MM.1S (cell line): ENCODE measurements around the gene ENTPD8.
"Not testable (repeated sequence)": the region's sequence is repeated elsewhere in the genome, so short reads cannot be mapped to it uniquely, and the experiment has no call there.

ENCODE experiments used
- DNase-seq: peaks from one replicate; pipeline ENCODE4 v3.0.0-alpha.2; 2015
- H2AFZ ChIP-seq: fragments of 300-600 bp; sonication (generic); 2 replicates; pipeline ENCODE4 v1.6.0; 2016; ENCODE audit warnings: antibody characterized with exemption, low read length
- H3F3A ChIP-seq: fragments of 300-600 bp; sonication (generic); 2 replicates; pipeline ENCODE4 v1.6.1; 2016; ENCODE audit warnings: mild to moderate bottlenecking, antibody characterized with exemption, low read length, moderate library complexity, mixed read lengths; ENCODE audit not compliant: insufficient read depth
- H3K27ac ChIP-seq: fragments of 300-600 bp; sonication (generic); 2 replicates; pipeline ENCODE4 v1.5.1; 2016; ENCODE audit warnings: mild to moderate bottlenecking, low read length
- H3K27me3 ChIP-seq: fragments of 300-600 bp; sonication (generic); replicated peaks from 2 replicates; pipeline ENCODE4 v1.6.0; 2016; ENCODE audit warnings: low read length; ENCODE audit not compliant: insufficient read depth
- H3K36me3 ChIP-seq: fragments of 300-600 bp; sonication (generic); replicated peaks from 2 replicates; pipeline ENCODE4 v1.6.1; 2016; ENCODE audit warnings: mild to moderate bottlenecking, low read length, mixed read lengths; ENCODE audit not compliant: insufficient read depth
- H3K4me1 ChIP-seq: fragments of 300-600 bp; sonication (generic); 2 replicates; pipeline ENCODE4 v1.6.1; 2016; ENCODE audit warnings: low read length, mixed read lengths
- H3K4me2 ChIP-seq: fragments of 300-600 bp; sonication (generic); 2 replicates; pipeline ENCODE4 v1.6.0; 2016; ENCODE audit warnings: low read depth, low read length
- H3K4me3 ChIP-seq: fragments of 300-600 bp; sonication (generic); 2 replicates; pipeline ENCODE4 v1.5.1; 2016; ENCODE audit warnings: low read length, mixed read lengths
- H3K79me2 ChIP-seq: fragments of 300-600 bp; sonication (generic); 2 replicates; pipeline ENCODE4 v1.6.1; 2016; ENCODE audit warnings: mixed run types, low read length, mixed read lengths
- H3K9ac ChIP-seq: fragments of 300-600 bp; sonication (generic); 2 replicates; pipeline ENCODE4 v1.6.1; 2016; ENCODE audit warnings: low read length, mixed read lengths
- H3K9me2 ChIP-seq: fragments of 300-600 bp; sonication (generic); replicated peaks from 2 replicates; pipeline ENCODE4 v1.6.1; 2016; ENCODE audit warnings: mild to moderate bottlenecking, low read length, mixed read lengths; ENCODE audit not compliant: insufficient read depth
- H3K9me3 ChIP-seq: fragments of 300-600 bp; sonication (generic); replicated peaks from 2 replicates; pipeline ENCODE4 v1.6.1; 2016; ENCODE audit warnings: mild to moderate bottlenecking, low read length, mixed read lengths; ENCODE audit not compliant: insufficient read depth
- H4K20me1 ChIP-seq: fragments of 300-600 bp; sonication (generic); 2 replicates; pipeline ENCODE4 v1.6.1; 2016; ENCODE audit warnings: mild to moderate bottlenecking, low read length, moderate library complexity, mixed read lengths; ENCODE audit not compliant: insufficient read depth
- EZH2 ChIP-seq: fragments of 300-600 bp; sonication (generic); optimal IDR thresholded peaks from 2 replicates; pipeline ENCODE3; 2017; ENCODE audit warnings: low read depth, mild to moderate bottlenecking, antibody characterized with exemption, low read length, mixed read lengths
- EZH2phosphoT487 ChIP-seq: fragments of 300-600 bp; sonication (generic); IDR thresholded peaks from 2 replicates; pipeline ENCODE4 v1.6.1; 2018; ENCODE audit warnings: antibody characterized with exemption, low read length
- TF ChIP-seq, protein P1 (sequence below): fragments of 300-600 bp; sonication (generic); IDR thresholded peaks from 2 replicates; pipeline ENCODE4 v1.5.1; 2016; ENCODE audit warnings: antibody characterized with exemption, low read length, mixed read lengths

ENTPD8 gene

DNA sequence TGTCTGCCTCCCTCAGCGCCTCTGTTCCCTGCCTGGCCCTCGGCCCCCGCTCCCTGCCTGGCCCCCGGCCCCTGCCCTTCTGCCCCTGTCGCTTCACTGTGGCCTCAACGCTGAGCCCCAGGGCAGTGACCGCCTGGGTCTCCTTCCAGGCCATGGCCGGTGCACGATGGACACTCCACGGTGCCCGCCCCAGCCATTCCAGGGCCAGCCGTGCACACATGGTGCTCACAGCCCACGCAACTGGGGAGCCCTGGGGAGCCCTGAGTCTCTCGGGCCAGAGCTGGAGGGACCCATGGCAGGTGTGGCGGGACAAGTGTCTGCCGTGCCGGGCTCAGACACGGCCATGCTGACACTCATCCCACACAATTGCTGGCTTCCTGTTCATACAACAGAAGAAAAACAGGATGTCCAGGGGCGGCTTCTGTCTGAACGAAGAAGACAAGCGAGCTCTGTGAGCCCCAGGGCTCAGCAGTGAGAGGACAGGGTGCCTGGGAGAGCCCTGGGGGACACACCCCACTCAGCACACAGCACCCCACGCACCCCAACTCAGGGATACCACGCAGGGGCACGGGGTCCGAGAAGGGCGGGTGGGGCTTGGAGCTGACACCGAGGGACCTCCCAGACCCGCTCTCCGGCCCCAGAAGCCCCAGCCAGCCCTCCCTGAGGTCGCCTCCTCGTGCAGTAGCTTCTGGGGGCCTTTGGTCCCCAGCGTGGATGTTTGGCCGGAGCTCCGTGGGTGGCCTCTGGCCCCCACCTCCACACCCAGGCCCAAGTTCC, 53.9 kb downstream of the ENTPD8 start:
- Histone ChIP-seq H3F3A (no peaks in the 10 kb centered on the region), H3K27ac (no peak overlapping the region), H3K9me3 (no peaks in the 10 kb centered on the region), H2AFZ (no peak overlapping the region), H3K4me3 (no peak overlapping the region), H3K4me1 (no peaks in the 10 kb centered on the region), H3K4me2 (no peak overlapping the region), H4K20me1 (no peaks in the 10 kb centered on the region), H3K9ac (no peak overlapping the region), H3K9me2 (no peaks in the 10 kb centered on the region), H3K79me2 (no peaks in the 10 kb centered on the region), H3K27me3 (no peaks in the 10 kb centered on the region), H3K36me3 (no peaks in the 10 kb centered on the region)
- DNase-seq: no peak
- TF ChIP-seq EZH2phosphoT487 (no peak), EZH2 (no peak)
- TF ChIP-seq, protein P1, sequence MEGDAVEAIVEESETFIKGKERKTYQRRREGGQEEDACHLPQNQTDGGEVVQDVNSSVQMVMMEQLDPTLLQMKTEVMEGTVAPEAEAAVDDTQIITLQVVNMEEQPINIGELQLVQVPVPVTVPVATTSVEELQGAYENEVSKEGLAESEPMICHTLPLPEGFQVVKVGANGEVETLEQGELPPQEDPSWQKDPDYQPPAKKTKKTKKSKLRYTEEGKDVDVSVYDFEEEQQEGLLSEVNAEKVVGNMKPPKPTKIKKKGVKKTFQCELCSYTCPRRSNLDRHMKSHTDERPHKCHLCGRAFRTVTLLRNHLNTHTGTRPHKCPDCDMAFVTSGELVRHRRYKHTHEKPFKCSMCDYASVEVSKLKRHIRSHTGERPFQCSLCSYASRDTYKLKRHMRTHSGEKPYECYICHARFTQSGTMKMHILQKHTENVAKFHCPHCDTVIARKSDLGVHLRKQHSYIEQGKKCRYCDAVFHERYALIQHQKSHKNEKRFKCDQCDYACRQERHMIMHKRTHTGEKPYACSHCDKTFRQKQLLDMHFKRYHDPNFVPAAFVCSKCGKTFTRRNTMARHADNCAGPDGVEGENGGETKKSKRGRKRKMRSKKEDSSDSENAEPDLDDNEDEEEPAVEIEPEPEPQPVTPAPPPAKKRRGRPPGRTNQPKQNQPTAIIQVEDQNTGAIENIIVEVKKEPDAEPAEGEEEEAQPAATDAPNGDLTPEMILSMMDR: no peak

DNA sequence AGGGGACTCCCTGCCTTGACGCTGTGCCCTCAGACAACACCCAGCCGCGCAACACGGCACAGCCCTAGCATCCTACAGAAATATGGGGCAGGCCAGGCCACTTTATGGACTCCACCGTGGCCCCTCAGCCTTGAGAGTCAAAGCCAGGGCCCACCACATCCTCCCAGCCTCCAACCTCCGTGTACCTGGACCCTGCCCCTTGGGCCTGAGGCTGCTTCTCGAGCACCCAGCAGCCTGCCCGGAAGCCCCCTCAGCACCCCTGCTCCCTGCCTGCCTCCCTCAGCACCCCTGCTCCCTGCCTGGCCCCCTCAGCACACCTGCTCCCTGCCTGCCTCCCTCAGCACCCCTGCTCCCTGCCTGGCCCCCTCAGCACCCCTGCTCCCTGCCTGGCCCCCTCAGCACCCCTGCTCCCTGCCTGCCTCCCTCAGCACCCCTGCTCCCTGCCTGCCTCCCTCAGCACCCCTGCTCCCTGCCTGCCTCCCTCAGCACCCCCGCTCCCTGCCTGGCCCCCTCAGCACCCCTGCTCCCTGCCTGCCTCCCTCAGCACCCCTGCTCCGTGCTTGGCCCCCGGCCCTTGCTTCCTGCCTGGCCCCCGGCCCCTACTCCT, 54.5 kb downstream of the ENTPD8 start:
- H4K20me1 ChIP-seq, H3K9me2 ChIP-seq, H3F3A ChIP-seq, H3K9ac ChIP-seq, H3K27ac ChIP-seq, H3K79me2 ChIP-seq, H3K36me3 ChIP-seq, DNase-seq, H3K4me3 ChIP-seq, H3K27me3 ChIP-seq, H3K4me1 ChIP-seq, H3K4me2 ChIP-seq, H2AFZ ChIP-seq, H3K9me3 ChIP-seq: not testable (repeated sequence)

DNA sequence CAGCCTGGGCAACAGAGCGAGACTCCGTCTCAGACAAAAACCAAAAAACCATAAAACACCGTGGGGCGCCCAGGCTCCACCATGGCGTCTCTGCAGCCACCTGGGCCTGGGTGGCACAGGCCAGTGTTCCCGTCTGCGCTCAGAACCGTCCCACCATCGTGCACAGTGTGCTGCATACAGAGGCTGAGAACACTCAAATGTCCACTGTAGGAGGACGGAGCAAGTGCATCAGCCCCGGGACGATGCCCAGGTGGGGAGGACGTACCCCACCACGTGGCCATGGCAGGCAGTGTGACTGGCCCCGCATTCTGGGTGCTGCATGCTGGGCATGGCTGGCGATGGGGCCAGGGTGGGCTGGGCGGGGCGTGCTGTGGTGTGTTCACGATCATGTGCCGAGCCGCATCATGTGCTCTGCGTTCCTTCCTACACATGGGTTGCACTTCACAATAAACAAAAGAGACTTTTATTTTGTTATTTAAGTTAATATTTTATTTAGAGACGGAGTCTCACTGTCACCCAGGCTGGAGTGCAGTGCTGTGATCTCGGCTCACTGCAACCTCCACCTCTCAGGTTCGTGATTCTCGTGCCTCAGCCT, 56.0 kb downstream of the ENTPD8 start:
- H3K9me2 ChIP-seq: no peaks in the 10 kb centered on the region
- H3K4me1 ChIP-seq: no peaks in the 10 kb centered on the region
- TF ChIP-seq, protein P1: no peak
- TF ChIP-seq EZH2 (no peak), EZH2phosphoT487 (no peak)
- no peaks in the 10 kb centered on the region for H3K9me3 ChIP-seq
- no peak overlapping the region for H3K4me3 ChIP-seq
- no peaks in the 10 kb centered on the region for H4K20me1 ChIP-seq
- H3K27ac ChIP-seq: no peak overlapping the region
- no peaks in the 10 kb centered on the region for H3F3A ChIP-seq
- no peaks in the 10 kb centered on the region for H3K36me3 ChIP-seq
- no peaks in the 10 kb centered on the region for H3K79me2 ChIP-seq
- no peak overlapping the region for H3K9ac ChIP-seq
- H3K27me3 ChIP-seq: no peaks in the 10 kb centered on the region
- H3K4me2 ChIP-seq: no peak overlapping the region
- no peak for DNase-seq
- no peak overlapping the region for H2AFZ ChIP-seq
